Fibroblast of skin of left quadriceps (primary cell): ENCODE data around the gene NEGR1.

Experiments used
- DNase-seq, 2 experiments: peaks; one replicate each; pipeline ENCODE4 v3.0.0-alpha.2; 2013; ENCODE audit warnings: low read depth in 2 of 2

Gene NEGR1

GRCh38 chr1:72230746-72231145 is 51.6 kb downstream of the NEGR1 start:
- DNase-seq: peak in 1 of 2 experiments; percentile 6

- no peak for DNase-seq
Measured at GRCh38 chr1:72229893-72230292, 52.4 kb downstream of the NEGR1 start.

GRCh38 chr1:72227667-72228066 is 54.7 kb downstream of the NEGR1 start:
- DNase-seq: no peak

GRCh38 chr1:72224506-72224905 is 57.8 kb downstream of the NEGR1 start:
- no peak for DNase-seq

GRCh38 chr1:72221811-72222210 is 60.5 kb downstream of the NEGR1 start:
- DNase-seq: no peak

- DNase-seq: no peak
Measured at GRCh38 chr1:72218141-72218739, 64.1 kb downstream of the NEGR1 start.

- no peak for DNase-seq
Measured at GRCh38 chr1:72207059-72207458, 75.3 kb downstream of the NEGR1 start.

GRCh38 chr1:72202761-72203160 is 79.6 kb downstream of the NEGR1 start:
- DNase-seq: peak in 1 of 2 experiments; percentile 10

GRCh38 chr1:72197786-72198185 is 84.6 kb downstream of the NEGR1 start:
- no peak for DNase-seq

- DNase-seq: peak; percentile 17 to 28
Measured at GRCh38 chr1:72186733-72187307, 95.5 kb downstream of the NEGR1 start.

GRCh38 chr1:72184099-72184701 is 98.1 kb downstream of the NEGR1 start:
- no peak for DNase-seq

- DNase-seq: no peak
Measured at GRCh38 chr1:72182859-72183258, 99.5 kb downstream of the NEGR1 start.

GRCh38 chr1:72178266-72178665 is 104.1 kb downstream of the NEGR1 start:
- DNase-seq: no peak

- no peak for DNase-seq
Measured at GRCh38 chr1:72177711-72178110, 104.6 kb downstream of the NEGR1 start.

- DNase-seq: no peak
Measured at GRCh38 chr1:72170246-72170645, 112.1 kb downstream of the NEGR1 start.

GRCh38 chr1:72166426-72166825 is 115.9 kb downstream of the NEGR1 start:
- DNase-seq: no peak

- DNase-seq: no peak
Measured at GRCh38 chr1:72150508-72150907, 131.8 kb downstream of the NEGR1 start.

GRCh38 chr1:72141875-72142274 is 140.5 kb downstream of the NEGR1 start:
- no peak for DNase-seq

- no peak for DNase-seq
Measured at GRCh38 chr1:72140222-72140621, 142.1 kb downstream of the NEGR1 start.

- no peak for DNase-seq
Measured at GRCh38 chr1:72137656-72138055, 144.7 kb downstream of the NEGR1 start.

GRCh38 chr1:72129869-72130268 is 152.5 kb downstream of the NEGR1 start:
- no peak for DNase-seq

- peak; percentile 17 to 24 for DNase-seq
Measured at GRCh38 chr1:72122099-72122880, 160.0 kb downstream of the NEGR1 start.

- DNase-seq: no peak
Measured at GRCh38 chr1:72119491-72119890, 162.8 kb downstream of the NEGR1 start.
